Measurements from ENCODE around the gene MLF2.

- TF ChIP-seq USF1 (IDR thresholded peaks at IDR 0.05) = no peak
- TF ChIP-seq YY1 (IDR thresholded peaks at IDR 0.05; ENCODE audit: low read depth) = no peak
- TF ChIP-seq TAF1 (IDR thresholded peaks at IDR 0.05; ENCODE audit: low read depth) = no peak
- no peak for TF ChIP-seq RAD21 (IDR thresholded peaks at IDR 0.05; ENCODE audit: low read depth)
- TF ChIP-seq FOXM1 (IDR thresholded peaks at IDR 0.05; ENCODE audit: borderline replicate concordance, low read depth) = no peak
- no peak for TF ChIP-seq REST (IDR thresholded peaks at IDR 0.05; ENCODE audit: low read depth)
- no peak for TF ChIP-seq EP300 (IDR thresholded peaks at IDR 0.05; ENCODE audit: borderline replicate concordance)
- no peak for TF ChIP-seq EGR1 (IDR thresholded peaks at IDR 0.05)
- no peak for TF ChIP-seq ZBTB7A (IDR thresholded peaks at IDR 0.05; ENCODE audit: low read depth)
- TF ChIP-seq TEAD4 (IDR thresholded peaks at IDR 0.05) = no peak
These were observed 12.2 kb upstream of the MLF2 start for GRCh38 chr12:6765048-6765633.
